K562 (cell line): ENCODE data around the gene NPM3. TPM values are rescaled to one million over a fixed set of nuclear protein-coding genes. Genes with fewer than 3 reads are reported as not detected.

Experiments
- AFF1 ChIP-seq, 2 experiments: fragments of 450-650 bp; IDR thresholded peaks; 2 replicates each; pipeline ENCODE4 v1.6.1; 2018; ENCODE audit warnings: mild to moderate bottlenecking in 2 of 2, low read depth in 1 of 2; ENCODE audit not compliant: partially characterized antibody in 2 of 2
- CREB1 ChIP-seq, 2 experiments: sonication (generic) in 1 of 2; formaldehyde crosslinking in 1 of 2; IDR thresholded peaks; 2 replicates each; pipeline versions ENCODE4 v1.6.1 to v1.8.0; 2012 to 2022; ENCODE audit warnings: inconsistent platforms in 1 of 2, mild to moderate bottlenecking in 1 of 2, missing genetic modification reagents in 1 of 2, moderate library complexity in 1 of 2
- HOMEZ ChIP-seq: fragments of 250-450 bp; sonication (Bioruptor Pico); IDR thresholded peaks from 2 replicates; pipeline ENCODE4 v1.4.0; 2020; ENCODE audit warnings: mild to moderate bottlenecking, moderate library complexity
- KDM1A ChIP-seq, 2 experiments: fragments of 450-650 bp; IDR thresholded peaks; 2 replicates each; pipeline ENCODE4 v1.6.1; 2016; ENCODE audit warnings: mild to moderate bottlenecking in 2 of 2
- MIER1 ChIP-seq: fragments of 450-650 bp; IDR thresholded peaks from 2 replicates; pipeline ENCODE4 v1.6.1; 2016; ENCODE audit warnings: antibody characterized with exemption, mild to moderate bottlenecking, low read depth
- NR2F6 ChIP-seq: fragments of 450-650 bp; formaldehyde crosslinking; IDR thresholded peaks from 2 replicates; pipeline ENCODE4 v1.4.0; 2020; ENCODE audit warnings: mild to moderate bottlenecking
- SLC30A9 ChIP-seq: fragments of 250-450 bp; sonication (Bioruptor Pico); IDR thresholded peaks from 2 replicates; pipeline ENCODE4 v1.8.0; 2022; ENCODE audit warnings: mild to moderate bottlenecking, moderate library complexity
- SNRNP70 ChIP-seq: fragments of 200-400 bp; formaldehyde crosslinking; optimal IDR thresholded peaks from 2 replicates; pipeline ENCODE3; 2017; ENCODE audit warnings: low read depth, low read length
- SUPT5H ChIP-seq: fragments of 450-650 bp; IDR thresholded peaks from 2 replicates; pipeline ENCODE4 v1.6.1; 2016
- TBL1XR1 ChIP-seq, 2 experiments: IDR thresholded peaks; 2 replicates each; pipeline ENCODE4 v1.6.1; 2012; ENCODE audit warnings: improper control_type of control experiment in 2 of 2, low read length in 2 of 2, mild to moderate bottlenecking in 1 of 2
- ZFP36 ChIP-seq: fragments of 150-350 bp; IDR thresholded peaks from 2 replicates; pipeline ENCODE4 v1.6.1; 2018; ENCODE audit warnings: low read length, low read depth; ENCODE audit not compliant: partially characterized antibody
- polyA plus RNA-seq, 8 experiments: library from polyadenylated mRNA; depleted of rRNA in 4 of 8; stranded (reverse) in 5 of 8; unstranded in 3 of 8; fragments of >200 nt; fragmentation: Nextera tagmentation in 2 of 8; fragmentation: Illumina TruSeq in 1 of 8; extraction: Ambion mirVana in 2 of 8; extraction: Trizol in 1 of 8; gene quantifications; 2 replicates each; pipeline versions ENCODE4 v1.2.1 to v1.2.3, GENCODE V29; 2011 to 2014; ENCODE audit warnings: inconsistent platforms in 1 of 8, missing spikeins in 1 of 8
- total RNA-seq, 7 experiments: library from RNA; depleted of rRNA in 6 of 7; stranded (reverse); fragments of >200 nt in 6 of 7; fragmentation: Illumina TruSeq in 2 of 7; extraction: Trizol in 2 of 7; gene quantifications; 2 replicates each; pipeline versions ENCODE4 v1.2.1 to v1.2.3, GENCODE V29; 2011 to 2021; ENCODE audit warnings: low replicate concordance in 1 of 7
- TF ChIP-seq, protein P1 (sequence below): sonication (generic); formaldehyde crosslinking; IDR thresholded peaks from 2 replicates; pipeline ENCODE4 v1.9.0; 2022; ENCODE audit warnings: mild to moderate bottlenecking, missing genetic modification reagents
- TF ChIP-seq, protein P2 (sequence below): fragments of 250-450 bp; sonication (Bioruptor Pico); IDR thresholded peaks from 2 replicates; pipeline ENCODE4 v1.4.0; 2020

The NPM3 gene
- total and polyA plus RNA-seq, 9 of the 15 experiments (the other 6 are each of a cell fraction or from before 2014, with no cell fraction given) = 15.2 to 239 (median 114) TPM

- TF ChIP-seq HOMEZ = no peak
- TF ChIP-seq AFF1 (IDR thresholded peaks at IDR 0.05; ENCODE audit: low read depth in 1 of 2, partially characterized antibody in 2 of 2) = no peak
- TF ChIP-seq SNRNP70 = no peak
- TF ChIP-seq, protein P1, sequence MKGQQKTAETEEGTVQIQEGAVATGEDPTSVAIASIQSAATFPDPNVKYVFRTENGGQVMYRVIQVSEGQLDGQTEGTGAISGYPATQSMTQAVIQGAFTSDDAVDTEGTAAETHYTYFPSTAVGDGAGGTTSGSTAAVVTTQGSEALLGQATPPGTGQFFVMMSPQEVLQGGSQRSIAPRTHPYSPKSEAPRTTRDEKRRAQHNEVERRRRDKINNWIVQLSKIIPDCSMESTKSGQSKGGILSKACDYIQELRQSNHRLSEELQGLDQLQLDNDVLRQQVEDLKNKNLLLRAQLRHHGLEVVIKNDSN (CRISPR knock-in tag) = no peak
- no peak for TF ChIP-seq MIER1
- TF ChIP-seq CREB1 (IDR thresholded peaks at IDR 0.05) = peak; percentile 64
- 0 out of 2 replicates have a peak, but pooled peaks have one; percentile 25 for TF ChIP-seq CREB1 (CRISPR knock-in tag; IDR thresholded peaks at IDR 0.05)
- TF ChIP-seq ZFP36 = no peak
- no peak; a peak in 1 of 4 replicates for TF ChIP-seq KDM1A (IDR thresholded peaks at IDR 0.05)
- no peak for TF ChIP-seq SUPT5H
- no peak for TF ChIP-seq TBL1XR1 (IDR thresholded peaks at IDR 0.05; ENCODE audit: low read length in 2 of 2)
- TF ChIP-seq SLC30A9 (CRISPR knock-in tag) = no peak
- TF ChIP-seq, protein P2, sequence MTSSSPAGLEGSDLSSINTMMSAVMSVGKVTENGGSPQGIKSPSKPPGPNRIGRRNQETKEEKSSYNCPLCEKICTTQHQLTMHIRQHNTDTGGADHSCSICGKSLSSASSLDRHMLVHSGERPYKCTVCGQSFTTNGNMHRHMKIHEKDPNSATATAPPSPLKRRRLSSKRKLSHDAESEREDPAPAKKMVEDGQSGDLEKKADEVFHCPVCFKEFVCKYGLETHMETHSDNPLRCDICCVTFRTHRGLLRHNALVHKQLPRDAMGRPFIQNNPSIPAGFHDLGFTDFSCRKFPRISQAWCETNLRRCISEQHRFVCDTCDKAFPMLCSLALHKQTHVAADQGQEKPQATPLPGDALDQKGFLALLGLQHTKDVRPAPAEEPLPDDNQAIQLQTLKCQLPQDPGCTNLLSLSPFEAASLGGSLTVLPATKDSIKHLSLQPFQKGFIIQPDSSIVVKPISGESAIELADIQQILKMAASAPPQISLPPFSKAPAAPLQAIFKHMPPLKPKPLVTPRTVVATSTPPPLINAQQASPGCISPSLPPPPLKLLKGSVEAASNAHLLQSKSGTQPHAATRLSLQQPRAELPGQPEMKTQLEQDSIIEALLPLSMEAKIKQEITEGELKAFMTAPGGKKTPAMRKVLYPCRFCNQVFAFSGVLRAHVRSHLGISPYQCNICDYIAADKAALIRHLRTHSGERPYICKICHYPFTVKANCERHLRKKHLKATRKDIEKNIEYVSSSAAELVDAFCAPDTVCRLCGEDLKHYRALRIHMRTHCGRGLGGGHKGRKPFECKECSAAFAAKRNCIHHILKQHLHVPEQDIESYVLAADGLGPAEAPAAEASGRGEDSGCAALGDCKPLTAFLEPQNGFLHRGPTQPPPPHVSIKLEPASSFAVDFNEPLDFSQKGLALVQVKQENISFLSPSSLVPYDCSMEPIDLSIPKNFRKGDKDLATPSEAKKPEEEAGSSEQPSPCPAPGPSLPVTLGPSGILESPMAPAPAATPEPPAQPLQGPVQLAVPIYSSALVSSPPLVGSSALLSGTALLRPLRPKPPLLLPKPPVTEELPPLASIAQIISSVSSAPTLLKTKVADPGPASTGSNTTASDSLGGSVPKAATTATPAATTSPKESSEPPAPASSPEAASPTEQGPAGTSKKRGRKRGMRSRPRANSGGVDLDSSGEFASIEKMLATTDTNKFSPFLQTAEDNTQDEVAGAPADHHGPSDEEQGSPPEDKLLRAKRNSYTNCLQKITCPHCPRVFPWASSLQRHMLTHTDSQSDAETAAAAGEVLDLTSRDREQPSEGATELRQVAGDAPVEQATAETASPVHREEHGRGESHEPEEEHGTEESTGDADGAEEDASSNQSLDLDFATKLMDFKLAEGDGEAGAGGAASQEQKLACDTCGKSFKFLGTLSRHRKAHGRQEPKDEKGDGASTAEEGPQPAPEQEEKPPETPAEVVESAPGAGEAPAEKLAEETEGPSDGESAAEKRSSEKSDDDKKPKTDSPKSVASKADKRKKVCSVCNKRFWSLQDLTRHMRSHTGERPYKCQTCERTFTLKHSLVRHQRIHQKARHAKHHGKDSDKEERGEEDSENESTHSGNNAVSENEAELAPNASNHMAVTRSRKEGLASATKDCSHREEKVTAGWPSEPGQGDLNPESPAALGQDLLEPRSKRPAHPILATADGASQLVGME (CRISPR knock-in tag) = no peak
- no peak for TF ChIP-seq NR2F6 (CRISPR knock-in tag)
These were observed 34.3 kb upstream of the NPM3 start (continued) for GRCh38 chr10:101817337-101818118.
